ENCODE measurements around the gene MICU1. TPM values are rescaled to one million over a fixed set of nuclear protein-coding genes. Genes with fewer than 3 reads are reported as not detected.

The MICU1 gene
- total RNA-seq, 6 experiments from 2014 or later: 54.7 to 62.7 (median 59.8) TPM

DNA sequence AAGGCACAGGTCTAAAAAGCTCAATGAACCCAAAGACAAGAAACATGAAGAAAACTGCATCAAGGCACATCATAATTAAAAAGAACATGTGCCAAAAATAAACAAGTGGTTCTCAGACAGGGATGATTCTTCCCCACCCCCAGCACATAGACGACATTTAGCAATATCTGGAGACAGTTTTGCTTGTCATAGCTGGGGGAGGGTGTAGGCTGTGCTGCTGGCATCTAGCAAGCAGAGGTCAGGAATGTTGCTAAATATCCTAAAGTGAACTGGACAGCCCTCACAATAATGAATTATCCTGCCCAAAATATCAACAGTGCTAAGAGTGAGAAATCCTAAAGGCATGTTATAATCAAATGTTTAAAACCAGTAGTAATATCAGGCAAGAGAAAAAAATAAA, 122.6 kb downstream of the MICU1 start:
- peaks cover 18% of the 10 kb centered on the region for H3K4me1 Mint-ChIP-seq (ENCODE audit: low read depth)
- peak overlapping the region; percentile 81 for H3K27ac Mint-ChIP-seq
- H3K9me3 Mint-ChIP-seq: peaks cover 11% of the 10 kb centered on the region; the same call in 1 of the 2 replicates
- peaks cover 22% of the 10 kb centered on the region for H3K36me3 Mint-ChIP-seq (ENCODE audit: low read depth)
- TF ChIP-seq, protein P1, sequence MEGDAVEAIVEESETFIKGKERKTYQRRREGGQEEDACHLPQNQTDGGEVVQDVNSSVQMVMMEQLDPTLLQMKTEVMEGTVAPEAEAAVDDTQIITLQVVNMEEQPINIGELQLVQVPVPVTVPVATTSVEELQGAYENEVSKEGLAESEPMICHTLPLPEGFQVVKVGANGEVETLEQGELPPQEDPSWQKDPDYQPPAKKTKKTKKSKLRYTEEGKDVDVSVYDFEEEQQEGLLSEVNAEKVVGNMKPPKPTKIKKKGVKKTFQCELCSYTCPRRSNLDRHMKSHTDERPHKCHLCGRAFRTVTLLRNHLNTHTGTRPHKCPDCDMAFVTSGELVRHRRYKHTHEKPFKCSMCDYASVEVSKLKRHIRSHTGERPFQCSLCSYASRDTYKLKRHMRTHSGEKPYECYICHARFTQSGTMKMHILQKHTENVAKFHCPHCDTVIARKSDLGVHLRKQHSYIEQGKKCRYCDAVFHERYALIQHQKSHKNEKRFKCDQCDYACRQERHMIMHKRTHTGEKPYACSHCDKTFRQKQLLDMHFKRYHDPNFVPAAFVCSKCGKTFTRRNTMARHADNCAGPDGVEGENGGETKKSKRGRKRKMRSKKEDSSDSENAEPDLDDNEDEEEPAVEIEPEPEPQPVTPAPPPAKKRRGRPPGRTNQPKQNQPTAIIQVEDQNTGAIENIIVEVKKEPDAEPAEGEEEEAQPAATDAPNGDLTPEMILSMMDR (IDR thresholded peaks at IDR 0.05): no peak
- peak overlapping the region; percentile 62 for H3K4me3 Mint-ChIP-seq
- peak; percentile 55 for DNase-seq
- no peaks in the 10 kb centered on the region; the same call in 1 of the 2 replicates for H3K27me3 Mint-ChIP-seq (ENCODE audit: insufficient read depth)

DNA sequence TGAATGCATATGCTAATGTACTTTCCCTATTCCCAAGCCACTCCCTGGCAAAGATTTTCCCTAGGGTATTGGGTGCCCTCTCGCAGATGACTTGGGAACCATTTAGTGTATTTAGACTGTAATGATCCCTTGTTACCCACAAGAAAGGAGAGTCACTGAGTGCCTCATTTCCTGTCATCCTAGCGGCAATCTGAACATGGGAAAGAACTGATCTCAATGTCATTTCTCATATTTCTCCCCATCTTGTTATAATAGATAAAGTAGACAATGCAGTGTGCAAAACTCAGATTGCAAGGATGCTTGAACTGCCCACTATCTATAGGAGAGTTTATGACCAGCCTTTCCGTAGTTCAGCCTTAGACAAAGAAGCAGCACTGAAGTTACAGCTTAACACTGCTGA, 123.3 kb downstream of the MICU1 start:
- Mint-ChIP-seq H3K27ac (peak overlapping the region; percentile 81), H3K36me3 (ENCODE audit: low read depth) (peaks cover 22% of the 10 kb centered on the region), H3K9me3 (peaks cover 11% of the 10 kb centered on the region; the same call in 1 of the 2 replicates), H3K4me3 (peak overlapping the region; percentile 62), H3K4me1 (ENCODE audit: low read depth) (peaks cover 18% of the 10 kb centered on the region), H3K27me3 (ENCODE audit: insufficient read depth) (no peaks in the 10 kb centered on the region; the same call in 1 of the 2 replicates)
- no peak for DNase-seq
- TF ChIP-seq, protein P1 (IDR thresholded peaks at IDR 0.05): no peak

DNA sequence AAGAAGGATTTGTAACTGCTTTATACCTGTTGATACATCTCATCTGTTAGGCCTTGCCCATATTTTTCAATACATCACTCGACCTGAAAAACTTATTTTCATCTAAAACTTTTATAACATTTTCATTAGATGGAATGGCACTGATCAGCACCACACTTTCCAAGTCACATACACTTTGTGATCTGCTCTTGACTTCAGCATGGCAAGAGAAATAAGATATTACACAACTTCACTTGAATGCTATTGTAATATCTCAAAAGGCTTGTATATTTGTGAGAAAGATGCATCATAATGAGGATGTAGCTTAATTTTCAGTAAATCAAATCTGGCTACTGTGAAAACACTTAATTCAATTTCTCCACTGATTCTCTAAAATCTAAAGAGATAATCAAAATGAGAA, 126.2 kb downstream of the MICU1 start:
- Mint-ChIP-seq H3K27me3 (ENCODE audit: insufficient read depth) (no peaks in the 10 kb centered on the region; the same call in 1 of the 2 replicates), H3K9me3 (peaks cover 11% of the 10 kb centered on the region; the same call in 1 of the 2 replicates), H3K27ac (no peak overlapping the region), H3K36me3 (ENCODE audit: low read depth) (peaks cover 12% of the 10 kb centered on the region; the same call in 1 of the 2 replicates), H3K4me3 (no peak overlapping the region), H3K4me1 (ENCODE audit: low read depth) (peaks cover 18% of the 10 kb centered on the region)
- TF ChIP-seq, protein P1 (IDR thresholded peaks at IDR 0.05): no peak
- DNase-seq: no peak

DNA sequence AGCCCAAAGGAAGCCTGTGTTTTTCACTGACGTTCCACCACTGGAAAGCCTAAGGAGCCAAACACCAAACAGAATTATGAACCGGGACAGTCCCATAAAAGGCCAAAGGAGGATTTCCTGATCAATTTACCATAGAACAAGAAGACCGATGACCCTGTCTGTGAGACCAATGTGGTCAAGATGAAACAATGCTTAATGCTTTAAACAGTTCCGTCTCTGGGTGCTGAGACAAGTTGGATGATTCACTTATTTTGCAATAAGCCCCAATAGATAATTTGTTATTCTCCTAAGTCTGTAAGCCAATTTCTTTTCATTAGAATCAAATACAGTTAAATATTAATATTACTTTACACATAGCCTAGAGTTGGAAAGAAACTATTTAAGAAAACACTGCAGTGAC, 134.9 kb downstream of the MICU1 start:
- Mint-ChIP-seq H3K9me3 (no peaks in the 10 kb centered on the region), H3K27ac (no peak overlapping the region)

DNA sequence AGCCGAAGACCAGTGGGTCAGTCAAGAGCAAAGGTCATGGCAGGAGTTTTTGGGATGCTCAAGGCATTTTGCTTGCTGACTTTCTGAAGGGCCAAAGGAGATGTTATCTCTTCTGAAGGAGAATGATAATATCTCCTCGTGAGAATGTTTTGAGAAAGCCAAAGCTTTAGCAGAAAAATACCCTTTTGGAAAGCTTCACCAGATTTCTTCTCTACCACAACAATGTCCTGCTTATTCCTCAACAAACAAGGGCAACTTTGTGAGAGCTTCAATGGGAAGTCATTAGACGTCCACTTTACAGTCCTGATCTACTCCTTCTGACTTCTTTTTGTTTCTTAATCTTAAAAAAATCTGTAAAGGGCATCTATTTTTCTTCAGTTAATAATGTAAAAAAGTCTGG, 138.4 kb downstream of the MICU1 start:
- no peaks in the 10 kb centered on the region for H3K9me3 Mint-ChIP-seq
- no peaks in the 10 kb centered on the region; the same call in 1 of the 2 replicates for H3K27me3 Mint-ChIP-seq (ENCODE audit: insufficient read depth)
- no peak for DNase-seq
- H3K4me1 Mint-ChIP-seq (ENCODE audit: low read depth): peaks cover 6% of the 10 kb centered on the region
- TF ChIP-seq, protein P1 (IDR thresholded peaks at IDR 0.05): no peak
- H3K36me3 Mint-ChIP-seq (ENCODE audit: low read depth): no peaks in the 10 kb centered on the region
- H3K4me3 Mint-ChIP-seq: no peak overlapping the region
- no peak overlapping the region for H3K27ac Mint-ChIP-seq

More for the DNA sequence above, 134.9 kb downstream of the MICU1 start:
- DNase-seq: peak; percentile 6
- Mint-ChIP-seq H3K4me3 (no peak overlapping the region), H3K27me3 (ENCODE audit: insufficient read depth) (no peaks in the 10 kb centered on the region; the same call in 1 of the 2 replicates), H3K36me3 (ENCODE audit: low read depth) (no peaks in the 10 kb centered on the region), H3K4me1 (ENCODE audit: low read depth) (peaks cover 6% of the 10 kb centered on the region)
- TF ChIP-seq, protein P1 (IDR thresholded peaks at IDR 0.05): no peak
